22Rv1 (cell line): ENCODE measurements around the gene TGFB2.

Experiments used
- ZFX ChIP-seq: fragments of 450-650 bp; IDR thresholded peaks from 2 replicates; pipeline ENCODE4 v1.6.1; 2017; ENCODE audit warnings: antibody characterized with exemption, borderline replicate concordance
- TF ChIP-seq, protein P1 (sequence below): fragments of 450-650 bp; IDR thresholded peaks from 2 replicates; pipeline ENCODE4 v1.5.1; 2017; ENCODE audit warnings: mild to moderate bottlenecking

DNA sequence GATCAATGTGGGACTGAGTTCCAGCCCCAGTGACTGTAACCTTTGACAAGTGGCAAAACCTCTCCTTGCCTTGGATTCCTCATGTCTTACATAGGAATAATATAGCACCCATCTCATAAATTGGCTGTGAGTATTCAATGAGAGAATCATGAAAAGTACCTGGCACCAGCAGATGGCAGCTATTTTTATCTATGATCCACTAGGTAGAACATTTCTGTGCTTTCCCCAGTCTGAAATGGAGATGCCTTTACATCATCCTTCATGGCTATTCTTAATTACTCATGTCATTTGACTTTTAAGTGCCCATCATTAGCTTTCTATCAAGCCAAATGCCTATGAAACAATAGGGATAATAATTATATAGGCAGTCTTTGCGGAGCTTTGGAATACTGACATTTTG, 130.1 kb downstream of the TGFB2 start:
- TF ChIP-seq, protein P1, sequence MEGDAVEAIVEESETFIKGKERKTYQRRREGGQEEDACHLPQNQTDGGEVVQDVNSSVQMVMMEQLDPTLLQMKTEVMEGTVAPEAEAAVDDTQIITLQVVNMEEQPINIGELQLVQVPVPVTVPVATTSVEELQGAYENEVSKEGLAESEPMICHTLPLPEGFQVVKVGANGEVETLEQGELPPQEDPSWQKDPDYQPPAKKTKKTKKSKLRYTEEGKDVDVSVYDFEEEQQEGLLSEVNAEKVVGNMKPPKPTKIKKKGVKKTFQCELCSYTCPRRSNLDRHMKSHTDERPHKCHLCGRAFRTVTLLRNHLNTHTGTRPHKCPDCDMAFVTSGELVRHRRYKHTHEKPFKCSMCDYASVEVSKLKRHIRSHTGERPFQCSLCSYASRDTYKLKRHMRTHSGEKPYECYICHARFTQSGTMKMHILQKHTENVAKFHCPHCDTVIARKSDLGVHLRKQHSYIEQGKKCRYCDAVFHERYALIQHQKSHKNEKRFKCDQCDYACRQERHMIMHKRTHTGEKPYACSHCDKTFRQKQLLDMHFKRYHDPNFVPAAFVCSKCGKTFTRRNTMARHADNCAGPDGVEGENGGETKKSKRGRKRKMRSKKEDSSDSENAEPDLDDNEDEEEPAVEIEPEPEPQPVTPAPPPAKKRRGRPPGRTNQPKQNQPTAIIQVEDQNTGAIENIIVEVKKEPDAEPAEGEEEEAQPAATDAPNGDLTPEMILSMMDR: no peak
- no peak for TF ChIP-seq ZFX
